ENCODE measurements around the gene CFAP74.
"Not testable (repeated sequence)": the region's sequence is repeated elsewhere in the genome, so short reads cannot be mapped to it uniquely, and the experiment has no call there.

Gene CFAP74

DNA sequence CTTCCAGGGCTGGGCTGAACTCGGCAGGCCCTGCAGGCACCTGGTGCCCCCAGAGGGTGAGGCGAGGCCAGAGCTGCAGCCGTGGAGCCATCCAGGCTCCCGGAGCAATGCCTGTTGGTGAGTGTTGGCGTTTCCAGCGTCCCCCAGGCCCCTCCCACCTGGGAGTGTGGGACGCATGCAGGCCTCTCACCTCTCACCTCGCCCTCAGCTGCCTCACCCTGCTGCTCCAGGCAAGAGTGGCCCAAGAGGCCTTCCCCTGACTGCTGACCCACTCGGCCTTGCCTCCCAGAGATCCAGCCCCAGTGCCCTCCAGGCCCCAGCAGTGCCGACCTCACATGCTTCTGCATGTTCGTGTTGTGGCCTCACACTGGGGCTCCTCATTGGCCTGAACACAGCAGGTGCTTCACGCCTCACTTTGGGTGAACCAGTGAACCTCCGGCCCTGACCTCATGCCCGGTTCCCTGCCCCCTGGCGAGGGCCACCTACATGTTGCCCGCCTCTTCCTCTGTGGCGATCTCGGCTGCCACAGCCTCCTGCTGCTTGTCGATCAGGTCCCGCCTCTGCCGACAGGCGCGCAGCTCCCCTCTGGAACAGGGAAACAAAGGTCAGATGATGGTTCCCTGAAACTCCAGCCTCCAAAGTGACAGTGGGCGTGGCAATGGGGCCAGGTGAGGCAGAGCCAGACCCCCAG is 17.0 kb downstream of the CFAP74 start:
- DNase-seq = no peak

DNA sequence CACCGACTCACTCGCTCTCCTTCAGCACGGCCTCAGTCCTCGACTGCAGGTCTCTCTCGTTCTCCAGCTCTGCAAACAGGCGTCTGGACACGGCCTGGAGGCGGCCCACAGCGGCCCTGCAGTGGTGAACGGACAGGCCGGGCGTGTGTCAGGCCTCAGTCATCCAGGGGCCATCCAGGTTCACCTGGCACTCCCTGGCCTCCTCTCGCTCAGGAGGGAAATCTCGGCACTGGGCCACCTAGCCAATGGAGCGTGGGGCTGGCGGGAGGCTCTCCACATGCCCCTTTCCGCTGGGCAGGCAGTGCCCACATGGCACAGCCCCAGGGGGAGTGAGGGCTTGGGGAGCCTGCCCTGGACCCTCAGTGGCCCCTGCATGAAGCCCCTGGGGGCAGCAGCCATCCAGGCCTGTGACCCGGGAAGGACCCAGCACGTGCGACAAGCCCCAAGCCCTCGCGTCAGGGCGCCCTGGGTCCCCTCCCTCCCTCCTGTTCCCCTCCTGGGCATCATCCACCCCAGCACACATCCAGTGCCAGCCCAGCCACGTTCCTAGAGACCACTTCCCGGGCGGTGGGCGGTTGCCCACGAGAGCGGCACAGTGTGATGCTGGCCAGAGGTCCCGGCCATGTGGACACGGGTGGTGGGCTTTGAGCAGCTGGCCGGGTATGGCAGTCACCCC is 18.1 kb downstream of the CFAP74 start:
- no peak for DNase-seq

DNA sequence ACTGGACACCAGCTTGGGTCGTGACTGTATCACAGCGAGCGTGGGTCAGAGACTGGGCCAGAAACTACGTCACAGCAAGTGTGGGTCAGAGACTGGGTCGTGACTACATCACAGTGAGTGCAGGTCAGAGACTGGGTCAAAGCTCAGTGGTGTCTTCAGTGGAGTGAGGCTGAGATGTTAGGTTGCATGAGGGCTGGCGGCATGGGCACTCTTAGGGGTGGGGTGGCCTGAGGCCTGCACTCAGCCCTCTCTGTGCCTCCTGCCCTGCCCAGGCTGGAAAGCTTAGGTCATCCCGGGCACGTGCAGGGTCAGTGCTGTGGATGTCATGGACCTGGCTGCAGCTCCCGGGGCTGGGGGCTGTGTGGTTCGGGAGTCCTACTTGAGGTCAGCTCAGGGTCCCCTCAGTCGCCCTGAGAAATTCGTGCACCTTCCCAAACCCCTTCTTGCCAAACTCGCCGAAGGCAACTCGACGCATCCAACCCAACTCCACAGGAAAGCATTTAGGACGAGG is 19.0 kb downstream of the CFAP74 start:
- DNase-seq = no peak

DNA sequence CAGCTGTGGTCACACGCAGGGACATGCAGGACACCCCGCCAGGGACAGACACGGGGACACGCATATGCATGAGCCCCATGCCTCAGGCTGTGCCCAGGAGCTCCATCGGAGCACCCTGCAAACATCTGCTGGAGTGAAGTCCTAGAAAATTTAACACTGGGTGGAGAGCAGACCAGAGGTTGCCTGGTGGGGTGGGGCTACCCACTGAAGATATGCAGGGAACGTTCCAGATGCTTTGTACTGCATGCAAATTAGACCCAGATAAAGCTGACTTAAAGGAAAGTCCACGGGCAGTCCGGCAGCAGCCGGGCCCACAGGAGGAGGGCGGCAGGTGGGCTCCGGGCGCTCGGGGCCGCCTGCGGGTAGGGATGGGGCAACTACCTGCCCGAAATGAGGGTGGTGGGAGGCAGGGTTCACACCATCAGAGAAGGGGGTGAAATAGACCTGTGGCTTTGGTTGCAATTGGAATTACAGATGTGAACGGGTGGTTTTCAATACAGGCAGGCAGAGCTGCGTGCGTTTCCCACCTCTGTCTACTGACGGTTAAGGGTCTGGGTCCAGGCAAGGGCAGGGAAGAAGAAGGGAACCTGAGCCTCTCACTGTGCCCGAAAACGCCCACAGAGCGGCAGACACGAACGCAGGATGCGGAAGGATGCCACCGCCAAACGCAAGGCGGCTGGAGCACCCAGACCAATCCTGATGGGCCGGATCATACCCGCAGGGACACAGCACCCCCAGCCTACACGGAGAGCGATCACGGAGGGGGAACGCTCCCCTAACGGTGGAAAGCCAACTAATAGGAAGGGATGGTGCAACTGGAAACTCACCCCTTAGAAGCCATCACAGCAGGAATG is 21.0 kb downstream of the CFAP74 start:
- no peak for DNase-seq

DNA sequence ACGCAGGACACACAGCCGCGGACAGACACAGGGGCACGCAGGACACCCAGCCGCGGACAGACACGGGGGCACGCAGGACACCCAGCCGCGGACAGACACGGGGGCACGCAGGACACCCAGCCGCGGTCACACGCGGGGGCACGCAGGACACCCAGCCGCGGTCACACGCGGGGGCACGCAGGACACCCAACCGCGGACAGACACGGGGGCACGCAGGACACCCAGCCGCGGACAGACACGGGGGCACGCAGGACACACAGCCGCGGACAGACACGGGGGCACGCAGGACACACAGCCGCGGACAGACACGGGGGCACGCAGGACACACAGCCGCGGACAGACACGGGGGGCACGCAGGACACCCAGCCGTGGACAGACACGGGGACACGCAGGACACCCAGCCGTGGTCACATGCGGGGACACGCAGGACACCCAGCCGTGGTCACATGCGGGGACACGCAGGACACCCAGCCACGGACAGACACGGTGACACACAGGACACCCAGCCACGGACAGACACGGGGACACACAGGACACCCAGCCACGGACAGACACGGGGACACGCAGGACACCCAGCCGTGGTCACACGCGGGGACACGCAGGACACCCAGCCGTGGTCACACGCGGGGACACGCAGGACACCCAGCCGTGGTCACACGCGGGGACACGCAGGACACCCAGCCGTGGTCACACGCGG is 21.8 kb downstream of the CFAP74 start:
- DNase-seq = not testable (repeated sequence)

DNA sequence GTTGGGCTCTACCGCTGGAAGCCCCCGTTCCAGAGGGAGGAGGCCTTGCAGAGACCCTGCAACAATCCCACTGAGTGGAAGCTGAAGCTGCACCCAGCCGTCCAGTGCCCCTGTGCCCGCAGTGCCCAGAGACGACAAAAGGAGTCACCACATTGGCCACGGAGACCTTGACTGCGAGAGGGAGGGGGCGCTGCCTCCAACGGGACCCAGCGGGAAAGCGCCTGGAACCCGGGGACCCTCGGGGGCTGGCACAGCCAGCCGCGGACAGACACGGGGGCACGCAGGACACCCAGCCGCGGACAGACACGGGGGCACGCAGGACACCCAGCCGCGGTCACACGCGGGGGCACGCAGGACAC is 22.5 kb downstream of the CFAP74 start:
- no peak for DNase-seq

DNA sequence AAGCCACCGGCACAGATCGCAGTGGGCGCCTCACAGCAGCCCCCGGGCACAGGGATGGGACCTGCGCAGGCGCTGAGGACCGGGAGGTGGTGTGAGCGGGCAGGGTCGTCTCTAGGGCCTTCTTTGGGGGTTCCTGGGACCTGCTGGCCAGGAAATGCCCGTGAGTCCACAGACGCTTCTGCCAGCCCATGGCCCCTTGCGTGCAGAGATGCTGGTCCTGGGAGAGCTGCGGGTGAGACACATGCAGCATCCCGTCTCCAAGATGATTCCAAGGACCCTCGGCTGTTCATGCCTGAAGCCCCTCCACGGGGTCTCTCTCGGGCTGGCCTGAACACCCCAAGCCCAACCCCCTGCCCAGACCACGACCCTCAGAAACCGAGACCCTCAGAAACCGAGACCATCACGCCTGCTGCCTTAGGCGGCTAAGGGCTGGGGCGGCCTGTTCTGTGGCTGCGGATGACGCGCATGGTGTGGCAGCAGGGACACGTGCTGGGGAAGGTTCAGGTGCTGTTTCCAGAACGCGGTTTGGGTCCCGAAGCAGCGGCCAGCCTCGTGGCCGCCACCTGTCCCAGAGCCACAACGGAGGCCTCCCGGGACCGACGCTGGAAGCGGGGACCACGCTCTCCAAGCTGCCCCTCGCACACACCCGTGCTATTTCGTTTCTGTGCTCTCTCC is 23.0 kb downstream of the CFAP74 start:
- no peak for DNase-seq

DNA sequence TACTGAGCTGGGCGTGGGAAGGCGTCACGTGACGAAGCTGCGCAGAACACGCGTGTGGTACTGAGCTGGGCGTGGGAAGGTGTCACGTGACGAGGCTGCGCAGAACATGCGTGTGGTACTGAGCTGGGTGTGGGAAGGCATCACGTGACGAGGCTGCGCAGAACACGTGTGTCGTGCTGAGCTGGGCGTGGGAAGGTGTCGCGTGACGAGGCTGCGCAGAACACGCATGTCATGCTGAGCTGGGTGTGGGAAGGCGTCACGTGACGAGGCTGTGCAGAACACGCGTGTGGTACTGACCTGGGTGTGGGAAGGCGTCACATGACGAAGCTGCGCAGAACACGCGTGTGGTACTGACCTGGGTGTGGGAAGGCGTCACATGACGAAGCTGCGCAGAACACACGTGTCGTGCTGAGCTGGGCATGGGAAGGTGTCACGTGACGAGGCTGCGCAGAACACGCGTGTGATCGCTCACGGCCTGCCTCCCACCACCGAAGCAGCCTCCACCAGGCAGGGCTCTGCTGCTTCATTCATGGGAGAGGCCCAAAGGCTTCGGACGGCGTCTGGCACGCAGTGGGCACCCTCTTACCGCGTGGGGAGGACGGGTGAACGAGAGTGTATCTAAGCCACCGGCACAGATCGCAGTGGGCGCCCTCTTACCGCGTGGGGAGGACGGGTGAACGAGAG is 24.0 kb downstream of the CFAP74 start:
- no peak for DNase-seq

DNA sequence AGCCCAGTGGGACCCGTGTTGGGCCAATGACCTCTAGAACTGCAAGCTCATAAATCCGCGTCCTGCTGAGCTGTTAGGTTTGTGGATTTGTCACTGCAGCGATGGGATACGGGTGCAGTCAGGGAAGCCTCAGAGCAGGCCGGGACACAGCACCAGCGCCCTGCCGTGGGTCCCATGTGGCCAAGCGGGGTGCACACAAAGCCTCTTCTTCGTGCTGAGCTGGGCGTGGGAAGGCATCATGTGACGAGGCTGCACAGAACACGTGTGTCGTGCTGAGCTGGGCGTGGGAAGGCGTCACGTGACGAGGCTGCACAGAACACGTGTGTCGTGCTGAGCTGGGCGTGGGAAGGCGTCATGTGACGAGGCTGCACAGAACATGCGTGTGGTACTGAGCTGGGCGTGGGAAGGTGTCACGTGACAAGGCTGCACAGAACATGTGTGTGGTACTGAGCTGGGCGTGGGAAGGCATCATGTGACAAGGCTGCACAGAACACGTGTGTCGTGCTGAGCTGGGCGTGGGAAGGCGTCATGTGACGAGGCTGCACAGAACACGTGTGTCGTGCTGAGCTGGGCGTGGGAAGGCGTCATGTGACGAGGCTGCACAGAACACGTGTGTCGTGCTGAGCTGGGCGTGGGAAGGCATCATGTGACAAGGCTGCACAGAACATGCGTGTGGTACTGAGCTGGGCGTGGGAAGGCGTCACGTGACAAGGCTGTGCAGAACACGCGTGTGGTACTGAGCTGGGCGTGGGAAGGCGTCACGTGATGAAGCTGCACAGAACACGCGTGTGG is 24.7 kb downstream of the CFAP74 start:
- DNase-seq = not testable (repeated sequence)

DNA sequence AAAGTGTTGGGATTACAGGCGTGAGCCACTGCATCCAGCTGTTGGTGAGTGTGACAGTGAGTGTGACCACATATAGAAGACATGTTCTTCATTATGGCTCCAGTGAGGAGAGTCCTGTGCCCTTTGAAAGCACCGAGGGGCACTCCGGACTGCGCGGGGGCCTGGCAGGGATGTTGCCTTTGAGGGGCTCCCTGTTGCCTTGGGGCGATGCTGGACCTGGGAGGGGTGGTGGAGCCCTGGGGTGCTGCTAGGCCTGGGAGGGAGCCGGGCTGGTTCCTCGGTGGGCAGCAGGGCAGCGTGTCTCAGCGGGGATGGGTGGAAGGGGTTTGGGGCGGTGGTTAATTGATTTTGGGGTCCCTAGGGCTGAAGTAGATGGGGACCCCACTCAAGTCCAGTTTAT is 25.5 kb downstream of the CFAP74 start:
- DNase-seq = no peak

DNA sequence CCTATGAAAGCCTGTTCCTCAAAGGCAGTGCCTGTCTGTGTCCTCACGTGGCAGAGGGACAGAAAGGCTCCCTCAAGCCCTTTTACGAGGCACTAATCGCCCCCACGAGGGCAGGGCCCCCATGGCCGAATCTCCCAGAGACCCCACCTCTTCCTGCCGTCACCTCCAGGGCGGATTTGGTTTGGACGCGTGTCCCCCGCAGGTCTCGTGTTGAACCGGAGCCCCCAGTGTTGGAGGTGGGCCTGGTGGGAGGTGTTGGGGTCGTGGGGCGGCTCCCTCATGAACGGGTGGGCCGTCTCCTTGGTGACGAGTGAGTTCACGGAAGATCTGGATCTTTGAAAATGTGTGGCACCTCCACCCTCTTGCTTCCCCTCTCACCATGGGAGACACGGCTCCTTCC is 27.6 kb downstream of the CFAP74 start:
- DNase-seq = no peak

DNA sequence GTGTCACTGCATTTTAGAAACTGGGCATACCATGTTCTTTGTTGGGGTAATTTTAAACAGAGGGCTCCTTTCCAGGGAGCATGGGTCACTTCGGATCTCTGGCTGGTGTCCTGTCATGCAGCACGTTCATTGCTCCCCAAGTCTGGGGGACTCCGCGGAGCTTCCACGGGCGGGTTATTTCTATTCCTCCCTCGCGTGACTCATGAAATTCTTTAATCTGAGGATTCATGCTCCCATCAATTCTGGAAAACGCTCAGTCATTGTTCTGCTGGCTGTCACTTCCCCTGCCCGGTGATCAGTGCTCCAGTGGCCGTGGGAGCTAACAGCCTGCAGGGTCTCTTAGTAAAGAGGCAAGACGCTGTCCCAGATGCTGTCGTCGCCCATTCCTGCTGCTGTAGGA is 28.1 kb downstream of the CFAP74 start:
- no peak for DNase-seq

DNA sequence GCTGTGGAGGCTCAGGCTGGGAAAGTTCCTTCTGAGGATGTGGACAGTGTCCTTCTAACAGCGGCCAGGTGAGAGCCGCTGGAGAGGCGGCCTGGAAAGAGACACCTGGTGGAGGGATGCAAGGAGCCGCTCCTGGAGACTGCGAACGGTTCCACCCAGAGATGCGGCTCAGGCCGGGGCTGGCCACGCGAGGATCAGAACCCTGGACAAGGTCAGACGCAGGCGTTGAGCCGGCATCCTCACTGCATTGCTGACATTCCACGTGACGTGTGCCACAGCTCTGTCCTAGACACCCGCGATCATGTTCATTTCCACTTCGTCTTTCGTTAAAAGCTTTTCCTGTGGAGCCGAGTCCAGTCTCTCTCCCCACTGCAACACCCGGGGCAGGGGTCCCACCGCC is 28.8 kb downstream of the CFAP74 start:
- no peak for DNase-seq

DNA sequence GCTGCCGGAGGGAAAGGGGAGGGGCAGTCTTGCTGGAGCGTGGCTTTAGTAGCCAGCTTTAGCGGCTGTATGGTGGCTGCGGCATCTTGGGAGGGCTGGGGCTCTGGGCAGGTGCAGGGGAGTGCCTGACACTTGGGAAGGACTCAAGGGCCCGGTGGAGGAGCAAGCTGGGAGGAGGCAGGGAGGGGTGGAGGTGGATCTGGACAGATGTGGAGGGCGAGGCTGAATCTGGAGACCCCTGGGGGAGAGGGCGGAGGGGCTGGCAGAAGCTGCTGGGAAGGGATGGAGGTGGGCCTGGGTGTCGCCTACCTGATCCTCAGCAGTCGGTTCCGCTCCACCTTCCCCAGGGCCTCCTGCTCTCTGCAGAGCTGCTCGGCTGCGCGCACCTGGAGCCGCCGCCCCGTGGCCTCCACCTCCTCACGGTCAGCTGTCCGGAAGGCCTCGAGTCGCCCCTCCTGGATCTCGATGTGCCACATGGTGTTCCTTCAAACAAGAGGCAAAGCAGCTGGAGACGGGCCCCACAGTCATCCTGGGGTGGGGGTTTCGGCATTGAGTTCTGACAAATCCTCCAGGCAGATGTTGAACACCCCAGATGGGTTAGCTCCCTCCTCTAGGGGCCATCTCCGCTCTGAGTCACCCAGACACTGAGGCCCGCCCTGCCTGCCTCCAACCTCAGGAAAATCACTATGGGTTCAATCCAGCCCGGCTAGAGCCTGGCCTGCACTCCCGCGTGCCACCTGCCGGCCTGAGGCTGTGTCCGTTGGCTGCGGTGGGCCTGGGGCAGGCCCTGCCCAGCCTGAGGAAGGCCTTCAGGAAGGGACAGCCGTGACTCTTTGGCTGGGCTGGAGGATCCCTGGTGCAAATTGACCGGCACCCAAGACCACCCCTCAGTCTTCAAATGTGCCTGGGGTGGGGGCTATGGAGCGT is 29.6 kb downstream of the CFAP74 start:
- no peak for DNase-seq

DNA sequence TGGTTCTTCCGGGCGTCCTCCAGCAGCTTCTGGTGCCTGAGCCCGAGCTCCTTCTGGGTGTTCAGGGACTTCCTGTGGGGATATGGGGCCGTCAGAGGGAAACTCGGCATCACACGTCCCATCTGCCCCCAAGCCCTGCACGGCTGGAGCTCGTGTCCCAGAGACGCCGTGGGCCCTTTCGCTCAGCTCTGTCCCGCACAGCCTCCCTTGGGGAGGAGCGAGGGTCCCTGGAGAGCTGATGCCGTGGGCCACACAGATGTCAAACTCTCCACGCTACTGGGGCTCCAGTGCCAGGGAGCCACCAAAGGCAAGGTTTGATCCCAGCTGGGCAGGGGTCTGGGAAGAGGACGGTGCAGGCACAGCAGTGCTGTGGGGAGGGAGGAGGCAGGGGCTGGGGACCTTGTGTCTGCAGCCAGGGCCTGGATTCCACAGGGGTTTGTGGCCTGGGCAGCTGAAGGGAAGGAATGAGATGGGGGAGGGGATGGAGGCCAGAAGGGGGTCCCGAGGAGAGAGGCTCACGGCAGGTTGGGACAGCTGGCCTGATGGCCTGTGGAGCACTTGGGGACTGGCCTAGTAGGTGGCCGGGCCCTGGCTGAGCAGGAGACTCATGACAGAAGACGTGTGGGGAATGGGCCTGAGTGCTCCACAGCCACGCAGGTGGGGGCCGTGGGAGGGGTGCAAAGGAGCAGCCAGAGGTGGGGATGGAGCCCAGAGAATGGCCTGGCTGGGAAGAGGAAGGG is 30.4 kb downstream of the CFAP74 start:
- no peak for DNase-seq

DNA sequence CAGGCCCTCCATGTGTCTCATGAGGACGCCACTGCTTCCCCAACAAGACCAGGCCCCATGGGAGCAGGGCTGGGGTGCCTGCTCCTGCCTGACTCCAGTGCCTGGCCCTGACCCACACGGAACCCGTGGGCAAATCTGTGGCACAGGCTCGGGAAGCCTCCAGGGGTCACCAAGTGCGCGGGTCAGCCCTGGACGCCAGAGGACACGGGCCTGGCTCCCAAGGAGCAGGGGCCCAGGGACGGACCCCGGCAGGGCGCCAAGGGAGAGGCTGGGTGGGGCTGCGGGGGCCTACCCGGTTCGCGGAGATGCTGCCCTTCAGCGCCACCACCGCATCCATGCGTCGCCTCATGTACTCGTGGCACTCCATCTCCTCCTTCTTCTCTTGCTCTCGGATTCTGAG is 31.9 kb downstream of the CFAP74 start:
- DNase-seq = no peak

DNA sequence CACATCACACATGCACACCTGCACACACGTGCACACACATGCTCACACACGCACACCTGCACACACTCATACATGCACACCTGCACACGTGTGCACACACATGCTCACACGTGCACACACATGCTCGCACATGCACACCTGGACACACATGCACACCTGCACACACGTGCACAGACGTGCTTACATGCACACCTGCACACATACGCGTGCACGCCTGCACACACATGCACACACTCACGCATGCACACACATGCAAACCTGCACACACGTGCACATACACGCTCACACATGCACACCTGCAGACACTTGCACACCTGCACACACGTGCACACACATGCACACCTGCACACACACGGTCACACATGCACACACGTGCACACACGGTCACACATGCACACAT is 32.6 kb downstream of the CFAP74 start:
- no peak for DNase-seq

DNA sequence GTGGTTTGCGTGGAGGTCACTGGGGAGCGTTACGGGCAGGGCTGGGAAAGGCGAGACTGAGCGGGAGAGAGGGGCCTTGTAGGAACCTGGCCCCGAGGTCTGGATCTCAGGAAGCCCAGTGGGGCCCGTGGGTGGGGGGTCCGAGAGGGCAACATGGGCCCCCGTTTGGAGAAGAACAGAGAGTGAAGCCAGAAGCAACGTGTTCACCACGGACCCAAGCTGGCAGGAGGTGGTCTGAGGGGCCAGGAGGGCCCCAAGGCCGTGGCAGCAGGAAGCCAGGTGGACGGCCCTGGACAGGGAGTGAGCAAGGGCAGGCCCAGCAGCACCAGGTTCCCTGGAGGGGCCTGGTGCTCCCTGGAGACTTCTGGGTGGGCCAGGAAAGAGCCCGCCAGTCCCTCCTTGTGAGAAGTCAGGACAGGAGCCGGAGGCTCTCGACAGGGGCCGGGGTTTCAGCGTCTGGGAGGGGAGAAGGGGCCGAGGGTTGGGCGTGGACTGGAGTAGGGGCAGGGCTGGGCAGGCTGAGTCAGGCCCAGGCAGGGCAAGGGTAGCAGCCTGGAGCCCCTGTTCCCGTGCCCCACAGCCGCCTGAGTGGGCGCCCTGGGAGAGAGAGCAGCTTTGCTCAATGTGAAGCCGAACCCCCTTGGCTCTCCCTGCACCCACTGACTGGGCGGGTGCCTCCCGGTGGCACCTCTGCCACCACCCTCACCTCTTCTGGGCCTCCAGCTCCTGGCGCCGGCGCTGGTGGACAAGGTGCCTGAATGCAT is 33.5 kb downstream of the CFAP74 start:
- no peak for DNase-seq

Measured in NCI-H2171 treated with DMSO at 0.1 percent for 48 hours (cell line).